ENCODE results near the gene NKIRAS1.
"Not testable (repeated sequence)": the region's sequence is repeated elsewhere in the genome, so short reads cannot be mapped to it uniquely, and the experiment has no call there.

Gene NKIRAS1

GRCh38 chr3:23888617-23889228 lies 28.1 kb downstream of the NKIRAS1 start:
- no peak overlapping the region for H3K4me3 ChIP-seq (ENCODE audit: insufficient read depth, low read depth, low read length, poor library complexity, severe bottlenecking)
- H3K9me3 ChIP-seq (ENCODE audit: control insufficient read depth, low read length): no peaks in the 10 kb centered on the region
- no peaks in the 10 kb centered on the region for H3K27me3 ChIP-seq (replicated peaks; ENCODE audit: control insufficient read depth, insufficient read depth, low read length, poor library complexity, severe bottlenecking)
- no peak overlapping the region for H3K27ac ChIP-seq (ENCODE audit: insufficient read depth, low read length, poor library complexity, severe bottlenecking)
- H3K4me1 ChIP-seq (ENCODE audit: control insufficient read depth, insufficient read depth, low read length, poor library complexity, severe bottlenecking): no peaks in the 10 kb centered on the region
- DNase-seq: no peak
- peaks cover 19% of the 10 kb centered on the region for H3K36me3 ChIP-seq (ENCODE audit: control insufficient read depth, insufficient read depth, low read length)

- Histone ChIP-seq H3K27ac (ENCODE audit: insufficient read depth, low read length, poor library complexity, severe bottlenecking) (no peak overlapping the region), H3K9me3 (ENCODE audit: control insufficient read depth, low read length) (no peaks in the 10 kb centered on the region), H3K4me1 (ENCODE audit: control insufficient read depth, insufficient read depth, low read length, poor library complexity, severe bottlenecking) (no peaks in the 10 kb centered on the region), H3K4me3 (ENCODE audit: insufficient read depth, low read depth, low read length, poor library complexity, severe bottlenecking) (no peak overlapping the region), H3K36me3 (ENCODE audit: control insufficient read depth, insufficient read depth, low read length) (peaks cover 18% of the 10 kb centered on the region), H3K27me3 (replicated peaks; ENCODE audit: control insufficient read depth, insufficient read depth, low read length, poor library complexity, severe bottlenecking) (no peaks in the 10 kb centered on the region)
- DNase-seq: no peak
Measured at GRCh38 chr3:23886311-23886710, 30.5 kb downstream of the NKIRAS1 start.

DNA sequence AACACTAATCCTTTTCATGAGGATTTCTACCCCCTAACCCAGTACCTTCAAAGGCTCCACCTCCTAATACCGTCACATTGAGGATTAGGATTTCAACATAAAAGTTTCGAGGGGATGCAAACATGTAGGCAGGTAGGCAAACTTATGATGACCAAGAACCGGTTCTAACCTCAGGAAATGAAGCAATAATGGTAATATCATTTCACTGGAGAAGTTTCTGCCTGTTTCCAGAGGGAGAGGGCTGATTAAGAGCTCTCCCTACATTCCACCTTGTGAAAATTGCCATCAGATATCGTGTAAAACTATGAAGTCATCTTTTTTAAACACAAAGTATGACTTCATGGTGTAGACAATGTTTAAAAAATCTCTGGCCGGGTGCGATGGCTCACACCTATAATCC lies 31.6 kb downstream of the NKIRAS1 start:
- H3K27me3 ChIP-seq (replicated peaks; ENCODE audit: control insufficient read depth, insufficient read depth, low read length, poor library complexity, severe bottlenecking): no peaks in the 10 kb centered on the region
- H3K4me1 ChIP-seq (ENCODE audit: control insufficient read depth, insufficient read depth, low read length, poor library complexity, severe bottlenecking): no peaks in the 10 kb centered on the region
- H3K36me3 ChIP-seq (ENCODE audit: control insufficient read depth, insufficient read depth, low read length): peaks cover 8% of the 10 kb centered on the region
- no peak for DNase-seq
- no peak overlapping the region for H3K4me3 ChIP-seq (ENCODE audit: insufficient read depth, low read depth, low read length, poor library complexity, severe bottlenecking)
- no peak overlapping the region for H3K27ac ChIP-seq (ENCODE audit: insufficient read depth, low read length, poor library complexity, severe bottlenecking)
- H3K9me3 ChIP-seq (ENCODE audit: control insufficient read depth, low read length): no peaks in the 10 kb centered on the region

DNA sequence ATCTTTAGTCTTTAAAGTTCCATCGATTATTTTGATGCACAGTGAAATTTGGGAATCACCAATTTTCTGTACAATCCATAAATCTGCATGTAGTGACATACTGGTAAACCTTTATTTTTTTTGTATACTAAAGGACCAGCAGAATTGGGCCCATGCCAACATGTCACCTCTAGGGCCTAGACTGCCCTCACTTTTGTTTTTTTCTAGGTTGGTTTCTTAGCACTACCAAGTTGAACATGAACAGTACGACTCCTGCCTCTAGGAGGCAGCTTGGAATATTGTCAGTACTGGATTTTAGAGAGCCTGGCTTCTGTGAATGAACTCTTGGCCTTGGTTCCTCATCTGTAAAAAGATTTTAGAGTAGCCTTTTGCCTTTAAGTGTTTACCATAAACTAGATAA lies 32.3 kb downstream of the NKIRAS1 start:
- DNase-seq: no peak
- Histone ChIP-seq H3K27ac (ENCODE audit: insufficient read depth, low read length, poor library complexity, severe bottlenecking) (no peak overlapping the region), H3K4me1 (ENCODE audit: control insufficient read depth, insufficient read depth, low read length, poor library complexity, severe bottlenecking) (no peaks in the 10 kb centered on the region), H3K27me3 (replicated peaks; ENCODE audit: control insufficient read depth, insufficient read depth, low read length, poor library complexity, severe bottlenecking) (no peaks in the 10 kb centered on the region), H3K4me3 (ENCODE audit: insufficient read depth, low read depth, low read length, poor library complexity, severe bottlenecking) (no peak overlapping the region), H3K36me3 (ENCODE audit: control insufficient read depth, insufficient read depth, low read length) (peaks cover 8% of the 10 kb centered on the region), H3K9me3 (ENCODE audit: control insufficient read depth, low read length) (no peaks in the 10 kb centered on the region)

- no peak for DNase-seq
- peaks cover 8% of the 10 kb centered on the region for H3K36me3 ChIP-seq (ENCODE audit: control insufficient read depth, insufficient read depth, low read length)
- no peaks in the 10 kb centered on the region for H3K27me3 ChIP-seq (replicated peaks; ENCODE audit: control insufficient read depth, insufficient read depth, low read length, poor library complexity, severe bottlenecking)
- no peaks in the 10 kb centered on the region for H3K9me3 ChIP-seq (ENCODE audit: control insufficient read depth, low read length)
- no peak overlapping the region for H3K27ac ChIP-seq (ENCODE audit: insufficient read depth, low read length, poor library complexity, severe bottlenecking)
- H3K4me1 ChIP-seq (ENCODE audit: control insufficient read depth, insufficient read depth, low read length, poor library complexity, severe bottlenecking): no peaks in the 10 kb centered on the region
- no peak overlapping the region for H3K4me3 ChIP-seq (ENCODE audit: insufficient read depth, low read depth, low read length, poor library complexity, severe bottlenecking)
Measured at GRCh38 chr3:23882487-23882918, 34.3 kb downstream of the NKIRAS1 start.

DNA sequence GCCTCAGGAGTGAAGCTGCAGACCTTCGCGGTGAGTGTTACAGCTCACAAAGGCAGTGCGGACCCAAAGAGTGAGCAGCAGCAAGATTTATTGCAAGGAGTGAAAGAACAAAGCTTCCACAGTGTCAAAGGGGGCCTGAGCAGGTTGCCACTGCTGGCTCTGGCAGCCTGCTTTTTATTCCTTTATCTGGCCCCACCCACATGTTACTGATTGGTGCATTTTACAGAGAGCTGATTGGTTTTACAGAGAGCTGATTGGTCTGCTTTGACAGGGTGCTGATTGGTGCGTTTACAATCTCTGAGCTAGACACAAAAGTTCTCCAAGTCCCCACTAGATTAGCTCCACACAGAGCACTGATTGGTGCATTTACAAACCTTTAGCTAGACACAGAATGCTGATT lies 34.8 kb downstream of the NKIRAS1 start:
- H3K4me3 ChIP-seq (ENCODE audit: insufficient read depth, low read depth, low read length, poor library complexity, severe bottlenecking); H3K9me3 ChIP-seq (ENCODE audit: control insufficient read depth, low read length); H3K27ac ChIP-seq (ENCODE audit: insufficient read depth, low read length, poor library complexity, severe bottlenecking); H3K27me3 ChIP-seq (replicated peaks; ENCODE audit: control insufficient read depth, insufficient read depth, low read length, poor library complexity, severe bottlenecking); H3K4me1 ChIP-seq (ENCODE audit: control insufficient read depth, insufficient read depth, low read length, poor library complexity, severe bottlenecking); DNase-seq; H3K36me3 ChIP-seq (ENCODE audit: control insufficient read depth, insufficient read depth, low read length): not testable (repeated sequence)

DNA sequence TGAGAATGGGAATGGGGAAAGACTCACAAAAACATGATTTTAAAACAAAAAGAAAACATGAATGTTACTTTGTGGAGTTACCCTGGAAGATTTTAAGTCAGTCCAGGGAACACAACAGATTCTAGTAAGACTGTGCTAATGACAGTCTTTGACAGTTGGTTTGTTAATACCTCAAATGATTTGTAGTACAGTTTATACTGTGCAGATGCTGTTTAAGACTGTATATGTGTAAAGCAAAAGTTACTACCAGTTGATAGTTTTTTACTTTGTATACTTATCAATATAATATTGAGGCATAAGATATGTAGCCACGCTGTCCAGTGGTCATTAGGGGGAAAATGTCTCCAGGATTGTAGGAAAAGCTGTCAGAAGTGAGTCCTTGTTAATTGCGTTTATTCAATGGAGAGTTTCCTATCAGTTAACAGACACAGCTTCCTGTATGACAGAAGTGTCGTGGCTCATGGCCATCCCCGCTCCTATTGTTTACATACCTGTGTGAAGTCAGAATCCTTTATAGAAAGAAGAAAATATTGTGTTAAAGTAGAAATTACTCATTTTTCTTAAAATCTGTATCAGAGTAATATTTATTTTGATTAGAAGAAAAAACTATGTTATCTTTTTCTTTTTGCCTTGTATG lies 36.0 kb downstream of the NKIRAS1 start:
- H3K27me3 ChIP-seq (replicated peaks; ENCODE audit: control insufficient read depth, insufficient read depth, low read length, poor library complexity, severe bottlenecking): no peaks in the 10 kb centered on the region
- no peak overlapping the region for H3K27ac ChIP-seq (ENCODE audit: insufficient read depth, low read length, poor library complexity, severe bottlenecking)
- no peak for DNase-seq
- H3K9me3 ChIP-seq (ENCODE audit: control insufficient read depth, low read length): no peaks in the 10 kb centered on the region
- no peak overlapping the region for H3K4me3 ChIP-seq (ENCODE audit: insufficient read depth, low read depth, low read length, poor library complexity, severe bottlenecking)
- H3K4me1 ChIP-seq (ENCODE audit: control insufficient read depth, insufficient read depth, low read length, poor library complexity, severe bottlenecking): no peaks in the 10 kb centered on the region
- no peaks in the 10 kb centered on the region for H3K36me3 ChIP-seq (ENCODE audit: control insufficient read depth, insufficient read depth, low read length)

DNA sequence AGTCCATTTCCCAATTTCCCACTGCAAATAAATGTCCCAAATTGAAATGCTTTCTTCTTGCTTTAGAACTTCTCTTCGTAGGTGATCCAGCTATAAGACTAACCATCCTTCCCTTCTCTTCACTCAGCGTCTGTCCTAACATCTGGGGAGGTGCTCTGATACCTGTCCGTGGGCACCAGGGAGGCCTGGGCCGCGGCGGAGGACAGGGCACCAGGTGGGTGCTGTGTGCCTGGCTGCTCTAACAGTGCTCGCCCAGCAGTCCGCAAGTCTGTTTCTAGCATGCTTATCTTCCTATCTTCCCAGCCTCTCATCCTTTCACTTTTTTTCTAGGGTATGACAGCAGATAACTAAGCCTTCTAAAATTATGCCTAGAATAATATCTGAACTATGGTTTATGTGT lies 37.3 kb downstream of the NKIRAS1 start:
- no peaks in the 10 kb centered on the region for H3K4me1 ChIP-seq (ENCODE audit: control insufficient read depth, insufficient read depth, low read length, poor library complexity, severe bottlenecking)

DNA sequence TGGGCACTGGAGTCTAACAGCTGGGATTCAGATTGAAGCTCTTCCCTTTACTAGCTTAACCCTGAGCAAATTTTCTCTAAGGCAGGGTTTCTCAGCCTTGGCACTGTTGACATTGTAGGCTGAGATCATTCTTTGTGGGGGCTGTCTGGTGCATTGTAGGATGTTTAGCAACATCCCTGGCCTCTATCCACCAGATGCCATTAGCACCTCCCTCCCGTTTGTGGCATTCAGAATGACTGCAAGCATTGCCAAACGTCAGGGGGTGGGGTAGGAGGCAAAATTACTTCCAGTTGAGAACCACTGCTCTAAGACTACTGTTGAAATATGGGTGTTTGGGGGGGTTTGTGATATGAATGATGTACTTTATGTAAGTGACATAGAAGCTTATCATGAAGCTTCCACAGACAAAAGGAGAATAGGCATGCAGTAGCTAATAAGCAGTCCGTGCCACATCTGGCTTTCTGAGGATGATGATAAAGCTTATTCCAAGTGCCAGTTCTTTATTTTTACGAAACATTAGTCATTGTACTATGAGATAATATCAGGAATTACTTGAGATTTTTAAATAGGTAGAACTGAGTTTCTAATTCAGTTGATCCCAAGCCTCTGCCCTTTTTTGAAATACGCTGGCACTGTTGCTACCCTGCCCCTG lies 39.3 kb downstream of the NKIRAS1 start:
- Histone ChIP-seq H3K27me3 (replicated peaks; ENCODE audit: control insufficient read depth, insufficient read depth, low read length, poor library complexity, severe bottlenecking) (no peaks in the 10 kb centered on the region), H3K4me1 (ENCODE audit: control insufficient read depth, insufficient read depth, low read length, poor library complexity, severe bottlenecking) (no peaks in the 10 kb centered on the region), H3K27ac (ENCODE audit: insufficient read depth, low read length, poor library complexity, severe bottlenecking) (no peak overlapping the region), H3K4me3 (ENCODE audit: insufficient read depth, low read depth, low read length, poor library complexity, severe bottlenecking) (no peak overlapping the region), H3K9me3 (ENCODE audit: control insufficient read depth, low read length) (no peaks in the 10 kb centered on the region), H3K36me3 (ENCODE audit: control insufficient read depth, insufficient read depth, low read length) (no peaks in the 10 kb centered on the region)
- DNase-seq: no peak

More for the DNA sequence above, 37.3 kb downstream of the NKIRAS1 start:
- no peaks in the 10 kb centered on the region for H3K9me3 ChIP-seq (ENCODE audit: control insufficient read depth, low read length)
- H3K27me3 ChIP-seq (replicated peaks; ENCODE audit: control insufficient read depth, insufficient read depth, low read length, poor library complexity, severe bottlenecking): no peaks in the 10 kb centered on the region
- H3K27ac ChIP-seq (ENCODE audit: insufficient read depth, low read length, poor library complexity, severe bottlenecking): no peak overlapping the region
- DNase-seq: no peak
- no peaks in the 10 kb centered on the region for H3K36me3 ChIP-seq (ENCODE audit: control insufficient read depth, insufficient read depth, low read length)
- H3K4me3 ChIP-seq (ENCODE audit: insufficient read depth, low read depth, low read length, poor library complexity, severe bottlenecking): no peak overlapping the region

DNA sequence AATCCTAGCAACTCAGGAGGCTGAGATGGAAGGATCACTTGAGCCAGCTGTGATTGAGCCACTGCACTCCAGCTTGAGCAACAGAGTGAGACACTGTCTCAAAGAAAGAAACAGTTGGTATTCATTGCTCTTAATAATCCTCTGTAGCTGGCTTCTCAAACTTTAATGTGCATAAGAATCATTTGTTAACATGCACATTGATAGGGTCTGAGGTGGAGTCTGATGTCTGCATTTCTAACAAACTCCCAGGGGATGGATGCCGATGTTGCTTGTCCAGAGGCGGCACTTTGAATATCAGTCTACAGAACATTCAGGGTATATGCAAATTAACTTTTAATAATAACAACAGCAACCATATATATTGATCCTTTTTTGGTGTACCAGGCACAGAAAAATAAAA lies 39.9 kb downstream of the NKIRAS1 start:
- Histone ChIP-seq H3K4me1 (ENCODE audit: control insufficient read depth, insufficient read depth, low read length, poor library complexity, severe bottlenecking) (no peaks in the 10 kb centered on the region), H3K4me3 (ENCODE audit: insufficient read depth, low read depth, low read length, poor library complexity, severe bottlenecking) (no peak overlapping the region), H3K36me3 (ENCODE audit: control insufficient read depth, insufficient read depth, low read length) (no peaks in the 10 kb centered on the region), H3K27ac (ENCODE audit: insufficient read depth, low read length, poor library complexity, severe bottlenecking) (no peak overlapping the region), H3K9me3 (ENCODE audit: control insufficient read depth, low read length) (no peaks in the 10 kb centered on the region), H3K27me3 (replicated peaks; ENCODE audit: control insufficient read depth, insufficient read depth, low read length, poor library complexity, severe bottlenecking) (no peaks in the 10 kb centered on the region)
- no peak for DNase-seq
